Kidney (tissue), 14 donors: ENCODE results near the gene SPECC1L. TPM values are rescaled to one million over a fixed set of nuclear protein-coding genes. Genes with fewer than 3 reads are reported as not detected.
A peak's percentile ranks its signal among the peaks of the same experiment; 100 is the strongest.

Experiments used
- DNase-seq, 5 donors: peaks; one replicate each; pipeline ENCODE4 v3.0.0-alpha.2; 2013 to 2020
- FAIRE-seq: peaks from 2 replicates; lab custom pipeline; 2012; peaks lifted over from hg19 to GRCh38; lab: Jason Lieb, UNC
- H3K27ac ChIP-seq, 2 donors: one replicate each; pipeline ENCODE4 v1.7.0; 2013; ENCODE audit warnings: low read depth in 2 of 2, low read length in 2 of 2, inconsistent platforms in 1 of 2
- H3K27me3 ChIP-seq: one replicate; pipeline ENCODE4 v1.7.1; 2013; ENCODE audit warnings: low read length, inconsistent platforms; ENCODE audit not compliant: control insufficient read depth, insufficient read depth
- H3K36me3 ChIP-seq, 3 donors: one replicate each; pipeline versions ENCODE4 v1.7.0 to v1.7.1; 2013; ENCODE audit warnings: low read length in 3 of 3, control low read depth in 1 of 3, inconsistent platforms in 1 of 3; ENCODE audit not compliant: insufficient read depth in 3 of 3, control insufficient read depth in 2 of 3
- H3K4me1 ChIP-seq, 3 donors: one replicate each; pipeline versions ENCODE4 v1.7.0 to v1.7.1; 2013; ENCODE audit warnings: low read length in 3 of 3, inconsistent platforms in 1 of 3, low read depth in 1 of 3; ENCODE audit not compliant: control insufficient read depth in 2 of 3, insufficient read depth in 2 of 3
- H3K4me3 ChIP-seq, 3 donors: one replicate each; pipeline versions ENCODE4 v1.7.0 to v1.8.1; 2013; ENCODE audit warnings: low read length in 3 of 3, control low read depth in 1 of 3, inconsistent platforms in 1 of 3
- H3K9ac ChIP-seq, 3 donors: one replicate each; pipeline versions ENCODE4 v1.7.0 to v1.7.1; 2013; ENCODE audit warnings: low read length in 3 of 3, control low read depth in 1 of 3, inconsistent platforms in 1 of 3
- H3K9me3 ChIP-seq, 3 donors: one replicate each; pipeline versions ENCODE4 v1.7.0 to v1.7.1; 2013; ENCODE audit warnings: low read length in 3 of 3, control low read depth in 1 of 3, inconsistent platforms in 1 of 3; ENCODE audit not compliant: control insufficient read depth in 2 of 3, insufficient read depth in 1 of 3
- CTCF ChIP-seq: IDR thresholded peaks from 3 replicates; pipeline ENCODE4 v1.5.1; 2012; ENCODE audit warnings: mild to moderate bottlenecking, moderate library complexity, borderline replicate concordance; ENCODE audit not compliant: insufficient read depth; ENCODE audit errors: extremely low read depth
- intact Hi-C: fragments of 100-400 bp; cut with DNase I; formaldehyde crosslinking; loops from one replicate; pipeline ENCODE4 v1.11.1; 2022
- polyA plus RNA-seq: library from polyadenylated mRNA; stranded (reverse); fragments of 350-450 nt; fragmentation: Illumina TruSeq; extraction: RNeasy Lipid Tissue Mini Kit (QIAGEN cat#74804); gene quantifications from one replicate; pipeline ENCODE4 v1.2.3, GENCODE V29; 2014; ENCODE audit warnings: low read depth, low replicate concordance; ENCODE audit not compliant: insufficient read depth
- total RNA-seq: library from RNA; stranded (reverse); fragmentation: NEBNext Ultra II Directional; extraction: Animal tissue kit (Norgen Biotek cat#: 25700); gene quantifications from one replicate; pipeline ENCODE4 v1.2.1, GENCODE V29; 2021
- donor health status: control.
- donor health status: control.
- donor health status: control.
- donor health status: control.
- donor health status: control.
- donor health status: DM: yes; HTN: yes; CAD: no.
- donor health status: Normal renal cell carcinoma (clear cell type).

The SPECC1L gene
- total and polyA plus RNA-seq, 2 donors from 2014 or later, result 11.1 to 65.8 TPM

GRCh38 chr22:24302591-24302990, 32.0 kb downstream of the SPECC1L start:
- Histone ChIP-seq H3K4me1 (peaks cover 0 to 32% (median 29%) of the 10 kb centered on the region in 3 donors), H3K27me3 (no peaks in the 10 kb centered on the region), H3K9me3 (no peaks in the 10 kb centered on the region), H3K36me3 (peaks cover 0 to 8% (median 2%) of the 10 kb centered on the region in 3 donors), H3K27ac (peak overlapping the region; percentile 35 to 86), H3K9ac (peak overlapping the region in 1 of 3 donors; percentile 17), H3K4me3 (no peak overlapping the region)
- FAIRE-seq (no peak), DNase-seq (no peak)
- no peak for TF ChIP-seq CTCF
- intact Hi-C loops, result no loop called here

- peaks cover 0 to 32% (median 29%) of the 10 kb centered on the region in 3 donors for H3K4me1 ChIP-seq
- H3K27me3 ChIP-seq, result no peaks in the 10 kb centered on the region
- no peak overlapping the region for H3K4me3 ChIP-seq
- FAIRE-seq (no peak), DNase-seq (peak in 1 of 5 donors; percentile 16)
- peak overlapping the region in 1 of 3 donors; percentile 17 for H3K9ac ChIP-seq
- TF ChIP-seq CTCF, result no peak
- H3K36me3 ChIP-seq, result peaks cover 0 to 8% (median 2%) of the 10 kb centered on the region in 3 donors
- H3K9me3 ChIP-seq, result no peaks in the 10 kb centered on the region
- intact Hi-C loops, result no loop called here
- H3K27ac ChIP-seq, result peak overlapping the region; percentile 65 to 81
These were observed 32.4 kb downstream of the SPECC1L start for GRCh38 chr22:24303007-24303406.

GRCh38 chr22:24304062-24304675, 33.5 kb downstream of the SPECC1L start:
- DNase-seq (peak in 2 of 5 donors; percentile 13 to 38), FAIRE-seq (no peak)
- no peaks in the 10 kb centered on the region for H3K9me3 ChIP-seq
- no peak for TF ChIP-seq CTCF
- no peak overlapping the region for H3K4me3 ChIP-seq
- H3K27me3 ChIP-seq, result no peaks in the 10 kb centered on the region
- H3K27ac ChIP-seq, result peak overlapping the region in 1 of 2 donors; percentile 81
- H3K36me3 ChIP-seq, result peaks cover 0 to 8% (median 2%) of the 10 kb centered on the region in 3 donors
- peak overlapping the region in 1 of 3 donors; percentile 13 for H3K9ac ChIP-seq
- intact Hi-C loops, result no loop called here
- peaks cover 0 to 32% (median 29%) of the 10 kb centered on the region in 3 donors for H3K4me1 ChIP-seq
